B cell (primary cell): ENCODE results near the gene IMMP2L. TPM values are rescaled to one million over a fixed set of nuclear protein-coding genes. Genes with fewer than 3 reads are reported as not detected.

Experiments used
- ATAC-seq: fragments of 200-7000 bp; cut with Tn5 transposase; one replicate; pipeline ENCODE4 v1.10.0; 2021; ENCODE audit warnings: low read depth, mild to moderate bottlenecking, moderate number of reproducible peaks, moderate library complexity
- CTCF ChIA-PET: fragments of 350-600 bp; sonication (Branson Sonifier 250); formaldehyde crosslinking; loops from one replicate; lab custom pipeline; 2021; ENCODE audit warnings: antibody characterized with exemption, inconsistent platforms; lab: Charles Lee
- POLR2A ChIA-PET: fragments of 350-600 bp; sonication (Branson Sonifier 250); formaldehyde crosslinking; loops from one replicate; lab custom pipeline; 2021; ENCODE audit warnings: antibody characterized with exemption; lab: Charles Lee
- DNase-seq: peaks from one replicate; pipeline ENCODE4 v3.0.0; 2013
- H2AFZ ChIP-seq: 2 replicates; pipeline ENCODE4 v1.6.1; 2012; ENCODE audit warnings: mild to moderate bottlenecking, low read depth, low read length; ENCODE audit not compliant: insufficient read depth, poor library complexity, severe bottlenecking
- H3K27ac ChIP-seq, 2 donors: 1 replicate in 1 of 2; 2 replicates in 1 of 2; pipeline ENCODE4 v1.5.1; 2012 to 2013; ENCODE audit warnings: low read length in 2 of 2, mild to moderate bottlenecking in 2 of 2, moderate library complexity in 1 of 2
- H3K27me3 ChIP-seq, 4 experiments: fragments of 200-600 bp in 1 of 4; sonication (generic) in 1 of 4; replicated peaks in 1 of 4; 1 replicate in 2 of 4; 2 replicates in 2 of 4; pipeline versions ENCODE4 v1.6.1 to v1.7.0; 2013 to 2016; ENCODE audit warnings: low read length in 3 of 4, mild to moderate bottlenecking in 2 of 4, mixed read lengths in 1 of 4, moderate library complexity in 1 of 4; ENCODE audit not compliant: insufficient read depth in 4 of 4, control insufficient read depth in 3 of 4; ENCODE audit errors: control extremely low read depth in 1 of 4
- H3K36me3 ChIP-seq, 2 experiments: replicated peaks in 1 of 2; 1 replicate in 1 of 2; 2 replicates in 1 of 2; pipeline versions ENCODE4 v1.6.1 to v1.7.1; 2013; ENCODE audit warnings: low read length in 1 of 2; ENCODE audit not compliant: insufficient read depth in 2 of 2, control insufficient read depth in 1 of 2; ENCODE audit errors: control extremely low read depth in 1 of 2, extremely low read depth in 1 of 2
- H3K4me1 ChIP-seq, 2 donors: fragments of 200-600 bp in 1 of 2; sonication (generic) in 1 of 2; 1 replicate in 1 of 2; 2 replicates in 1 of 2; pipeline versions ENCODE4 v1.5.1 to v1.6.1; 2013 to 2017; ENCODE audit warnings: low read length in 2 of 2; ENCODE audit not compliant: control insufficient read depth in 2 of 2, insufficient read depth in 2 of 2
- H3K4me2 ChIP-seq: replicated peaks from 2 replicates; pipeline ENCODE3; 2012; ENCODE audit warnings: mild to moderate bottlenecking, low read depth, low read length; ENCODE audit not compliant: poor library complexity, severe bottlenecking
- H3K4me3 ChIP-seq, 5 experiments: fragments of 200-600 bp in 1 of 5; sonication (generic) in 1 of 5; 1 replicate in 3 of 5; 2 replicates in 2 of 5; pipeline versions ENCODE4 v1.5.1 to v1.7.0; 2011 to 2016; ENCODE audit warnings: low read length in 4 of 5, mild to moderate bottlenecking in 4 of 5, low read depth in 2 of 5, control low read depth in 1 of 5, moderate library complexity in 1 of 5; ENCODE audit not compliant: insufficient read depth in 1 of 5; ENCODE audit errors: control extremely low read depth in 1 of 5, extremely low read depth in 1 of 5
- H3K79me2 ChIP-seq: fragments of 200-600 bp; sonication (generic); one replicate; pipeline ENCODE4 v1.6.0; 2016; ENCODE audit warnings: low read length; ENCODE audit not compliant: control insufficient read depth, insufficient read depth
- H3K9ac ChIP-seq: fragments of 200-600 bp; sonication (generic); 2 replicates; pipeline ENCODE4 v1.6.1; 2017; ENCODE audit warnings: mild to moderate bottlenecking, low read length, moderate library complexity
- H3K9me3 ChIP-seq, 3 donors: one replicate each; pipeline versions ENCODE4 v1.6.1 to v1.7.1; 2013; ENCODE audit warnings: low read length in 2 of 3; ENCODE audit not compliant: control insufficient read depth in 2 of 3, insufficient read depth in 1 of 3; ENCODE audit errors: control extremely low read depth in 1 of 3
- H4K20me1 ChIP-seq: 2 replicates; pipeline ENCODE4 v1.6.0; 2012; ENCODE audit warnings: mild to moderate bottlenecking, low read length; ENCODE audit not compliant: insufficient read depth, control insufficient read depth, poor library complexity, severe bottlenecking
- H3K27ac Mint-ChIP-seq: one replicate; pipeline ENCODE4 v1.8.0; 2021; ENCODE audit warnings: mixed read lengths
- H3K27me3 Mint-ChIP-seq: one replicate; pipeline ENCODE4 v1.8.0; 2021; ENCODE audit warnings: mixed read lengths
- H3K4me1 Mint-ChIP-seq: one replicate; pipeline ENCODE4 v1.8.0; 2021; ENCODE audit warnings: mixed read lengths
- H3K4me3 Mint-ChIP-seq: one replicate; pipeline ENCODE4 v1.8.0; 2021; ENCODE audit warnings: mixed read lengths
- H3K9me3 Mint-ChIP-seq: one replicate; pipeline ENCODE4 v1.8.0; 2022; ENCODE audit warnings: mixed read lengths; ENCODE audit not compliant: insufficient read depth
- CTCF ChIP-seq: fragments of 200-600 bp; IDR thresholded peaks from one replicate; pipeline ENCODE4 v1.8.0; 2022; ENCODE audit warnings: antibody characterized with exemption, mild to moderate bottlenecking
- EZH2 ChIP-seq: IDR thresholded peaks from 2 replicates; pipeline ENCODE4 v1.6.1; 2012; ENCODE audit warnings: borderline replicate concordance, low read depth, mild to moderate bottlenecking, moderate library complexity, low read length; ENCODE audit not compliant: insufficient read depth, poor library complexity, severe bottlenecking
- WGBS: methylation state at CpG from one replicate; pipeline ENCODE4 v1.1.5; 2013; ENCODE audit warnings: missing lambda C conversion rate; ENCODE audit not compliant: insufficient coverage; 5-methylcytosine and 5-hydroxymethylcytosine counted together
- intact Hi-C: fragments of 100-400 bp; cut with micrococcal nuclease; formaldehyde crosslinking; loops from one replicate; pipeline ENCODE4 v1.10.0; 2022
- polyA plus RNA-seq: library from polyadenylated mRNA; depleted of rRNA; stranded (reverse); fragments of >200 nt; gene quantifications from 2 replicates; pipeline ENCODE4 v1.2.3, GENCODE V29; 2012
- total RNA-seq, 2 donors: library from RNA; stranded (reverse); fragments of 120-200 nt in 1 of 2; gene quantifications; 1 replicate in 1 of 2; 2 replicates in 1 of 2; pipeline versions ENCODE4 v1.2.3 to v1.2.4, GENCODE V29; 2013 to 2022

The IMMP2L gene
- total and polyA plus RNA-seq, 2 donors (not counting 1 experiment from before 2014, with no cell fraction given): 3.8 to 34.2 TPM

- H3K79me2 ChIP-seq: no peaks in the 10 kb centered on the region
- Mint-ChIP-seq H3K27ac (no peak overlapping the region), H3K4me1 (no peaks in the 10 kb centered on the region), H3K27me3 (no peaks in the 10 kb centered on the region), H3K4me3 (no peak overlapping the region), H3K9me3 (peaks cover 7% of the 10 kb centered on the region)
- ATAC-seq: no peak
- H4K20me1 ChIP-seq: no peaks in the 10 kb centered on the region
- H3K27ac ChIP-seq: no peak overlapping the region
- POLR2A ChIA-PET: no interaction called here
- H3K9ac ChIP-seq: no peak overlapping the region
- CTCF ChIA-PET: no interaction called here
- H3K36me3 ChIP-seq: no peaks in the 10 kb centered on the region
- peaks cover 0 to 3% (median 0%) of the 10 kb centered on the region in 3 donors for H3K9me3 ChIP-seq
- H3K4me2 ChIP-seq: no peak overlapping the region
- no peak for DNase-seq
- no peak overlapping the region for H3K4me3 ChIP-seq
- TF ChIP-seq EZH2 (no peak), CTCF (no peak)
- intact Hi-C loops: no loop called here
- no peaks in the 10 kb centered on the region for H3K4me1 ChIP-seq
- WGBS: no CpG with 5 or more reads among the region's 2 CpGs
- no peak overlapping the region for H2AFZ ChIP-seq
- H3K27me3 ChIP-seq: no peaks in the 10 kb centered on the region
Observed at GRCh38 chr7:111190804-111191203, 371.5 kb downstream of the IMMP2L start.

- Histone ChIP-seq H2AFZ (no peak overlapping the region), H4K20me1 (no peaks in the 10 kb centered on the region), H3K4me1 (no peaks in the 10 kb centered on the region), H3K36me3 (no peaks in the 10 kb centered on the region), H3K4me2 (no peak overlapping the region), H3K4me3 (no peak overlapping the region), H3K9me3 (peaks cover 0 to 3% (median 0%) of the 10 kb centered on the region in 3 donors), H3K27ac (no peak overlapping the region), H3K79me2 (no peaks in the 10 kb centered on the region), H3K9ac (no peak overlapping the region), H3K27me3 (no peaks in the 10 kb centered on the region)
- intact Hi-C loops: no loop called here
- Mint-ChIP-seq H3K27me3 (no peaks in the 10 kb centered on the region), H3K9me3 (peaks cover 10% of the 10 kb centered on the region), H3K4me1 (no peaks in the 10 kb centered on the region), H3K27ac (no peak overlapping the region), H3K4me3 (no peak overlapping the region)
- CTCF ChIA-PET: no interaction called here
- no peak for TF ChIP-seq EZH2
- no peak for TF ChIP-seq CTCF
- no CpG with 5 or more reads among the region's 3 CpGs for WGBS
- DNase-seq (no peak), ATAC-seq (no peak)
- POLR2A ChIA-PET: no interaction called here
Observed at GRCh38 chr7:111184987-111185386, 377.3 kb downstream of the IMMP2L start.
